HEK293 (cell line): ENCODE results near the gene TMEM250.
A peak's percentile ranks its signal among the peaks of the same experiment; 100 is the strongest.

Experiments used
- CTCF ChIA-PET: fragments of 350-600 bp; formaldehyde crosslinking; extraction: SDS; loops from one replicate; lab custom pipeline; 2021; ENCODE audit warnings: antibody characterized with exemption; lab: Yijun Ruan, JAX
- POLR2A ChIA-PET: fragments of 300-600 bp; formaldehyde crosslinking; extraction: SDS; loops from one replicate; lab custom pipeline; 2020; ENCODE audit warnings: antibody characterized with exemption, inconsistent platforms; lab: Yijun Ruan, JAX
- H3K27ac ChIP-seq: fragments of 200-500 bp; sonication (Bioruptor generic); 2 replicates; pipeline ENCODE4 v1.5.1; 2014; ENCODE audit warnings: low read depth, low read length, control low read depth, inconsistent platforms; ENCODE audit errors: extremely low read depth
- H3K36me3 ChIP-seq, 2 experiments: fragments of 200-500 bp in 1 of 2; sonication (Bioruptor generic) in 1 of 2; 1 replicate in 1 of 2; 2 replicates in 1 of 2; pipeline ENCODE4 v1.5.1; 2014 to 2017; ENCODE audit warnings: inconsistent platforms in 2 of 2, low read length in 2 of 2; ENCODE audit not compliant: control insufficient read depth in 2 of 2, insufficient read depth in 1 of 2
- H3K4me1 ChIP-seq: fragments of 200-500 bp; sonication (Bioruptor generic); 2 replicates; pipeline ENCODE4 v1.5.1; 2014; ENCODE audit warnings: mild to moderate bottlenecking, low read length, inconsistent platforms; ENCODE audit not compliant: control insufficient read depth, insufficient read depth
- H3K4me3 ChIP-seq: 2 replicates; pipeline ENCODE4 v1.5.1; 2011; ENCODE audit warnings: low read depth, mild to moderate bottlenecking, control low read depth, low read length, moderate library complexity
- H3K9me3 ChIP-seq: fragments of 200-500 bp; sonication (Bioruptor generic); 2 replicates; pipeline ENCODE4 v1.5.1; 2014; ENCODE audit warnings: low read depth, low read length, inconsistent platforms; ENCODE audit not compliant: control insufficient read depth, insufficient read depth
- MEIS1 ChIP-seq: sonication (generic); formaldehyde crosslinking; IDR thresholded peaks from 2 replicates; pipeline ENCODE4 v1.8.1; 2022; ENCODE audit warnings: missing genetic modification reagents, mild to moderate bottlenecking, borderline replicate concordance
- OSR2 ChIP-seq: fragments of 450-650 bp; formaldehyde crosslinking; IDR thresholded peaks from 2 replicates; pipeline ENCODE4 v1.5.1; 2016; ENCODE audit warnings: missing biosample characterization, missing genetic modification characterization
- SETDB1 ChIP-seq: IDR thresholded peaks from one replicate; pipeline ENCODE4 v1.6.1; 2017; ENCODE audit warnings: mild to moderate bottlenecking, low read length, moderate library complexity, mixed read lengths; ENCODE audit not compliant: insufficient read length
- ZBTB17 ChIP-seq: fragments of 450-650 bp; formaldehyde crosslinking; IDR thresholded peaks from 2 replicates; pipeline ENCODE4 v1.5.1; 2016; ENCODE audit warnings: missing biosample characterization, missing genetic modification characterization
- ZNF146 ChIP-seq: fragments of 450-650 bp; formaldehyde crosslinking; IDR thresholded peaks from 2 replicates; pipeline ENCODE4 v1.5.1; 2016; ENCODE audit warnings: missing biosample characterization, missing genetic modification characterization
- ZNF155 ChIP-seq: fragments of 450-650 bp; formaldehyde crosslinking; IDR thresholded peaks from 2 replicates; pipeline ENCODE4 v1.5.1; 2016; ENCODE audit warnings: missing biosample characterization, missing genetic modification characterization
- ZNF16 ChIP-seq: fragments of 450-650 bp; formaldehyde crosslinking; IDR thresholded peaks from 2 replicates; pipeline ENCODE4 v1.5.1; 2016; ENCODE audit warnings: low read depth, missing biosample characterization, missing genetic modification characterization
- ZNF211 ChIP-seq: fragments of 450-650 bp; formaldehyde crosslinking; IDR thresholded peaks from 2 replicates; pipeline ENCODE4 v1.5.1; 2016; ENCODE audit warnings: low read depth, missing biosample characterization, missing genetic modification characterization
- ZNF433 ChIP-seq: fragments of 450-650 bp; formaldehyde crosslinking; IDR thresholded peaks from 2 replicates; pipeline ENCODE4 v1.5.1; 2016; ENCODE audit warnings: missing biosample characterization, missing genetic modification characterization, low read depth
- ZNF585B ChIP-seq: fragments of 450-650 bp; formaldehyde crosslinking; IDR thresholded peaks from 2 replicates; pipeline ENCODE4 v1.5.1; 2016; ENCODE audit warnings: missing biosample characterization, missing genetic modification characterization
- ZNF600 ChIP-seq: fragments of 450-650 bp; formaldehyde crosslinking; IDR thresholded peaks from 2 replicates; pipeline ENCODE4 v1.5.1; 2016; ENCODE audit warnings: missing biosample characterization, missing genetic modification characterization
- ZNF776 ChIP-seq: fragments of 450-650 bp; formaldehyde crosslinking; IDR thresholded peaks from 2 replicates; pipeline ENCODE4 v1.5.0; 2017; ENCODE audit warnings: missing biosample characterization, missing genetic modification characterization, borderline replicate concordance
- ZXDB ChIP-seq: fragments of 450-650 bp; formaldehyde crosslinking; IDR thresholded peaks from 2 replicates; pipeline ENCODE4 v1.5.1; 2016; ENCODE audit warnings: missing biosample characterization, missing genetic modification characterization
- TF ChIP-seq, protein P1 (sequence below): fragments of 450-650 bp; formaldehyde crosslinking; IDR thresholded peaks from 2 replicates; pipeline ENCODE4 v1.5.1; 2016; ENCODE audit warnings: missing biosample characterization, missing genetic modification characterization
- TF ChIP-seq, protein P2 (sequence below): fragments of 450-650 bp; formaldehyde crosslinking; IDR thresholded peaks from 2 replicates; pipeline ENCODE4 v1.5.1; 2016; ENCODE audit warnings: missing biosample characterization, missing genetic modification characterization
- TF ChIP-seq, protein P3 (sequence below): sonication (generic); formaldehyde crosslinking; IDR thresholded peaks from 2 replicates; pipeline ENCODE4 v1.8.1; 2022; ENCODE audit warnings: mild to moderate bottlenecking, moderate library complexity, missing genetic modification reagents
- TF ChIP-seq, protein P4 (sequence below): fragments of 450-650 bp; formaldehyde crosslinking; IDR thresholded peaks from 2 replicates; pipeline ENCODE4 v1.5.1; 2016; ENCODE audit warnings: missing biosample characterization, missing genetic modification characterization

Gene TMEM250

DNA sequence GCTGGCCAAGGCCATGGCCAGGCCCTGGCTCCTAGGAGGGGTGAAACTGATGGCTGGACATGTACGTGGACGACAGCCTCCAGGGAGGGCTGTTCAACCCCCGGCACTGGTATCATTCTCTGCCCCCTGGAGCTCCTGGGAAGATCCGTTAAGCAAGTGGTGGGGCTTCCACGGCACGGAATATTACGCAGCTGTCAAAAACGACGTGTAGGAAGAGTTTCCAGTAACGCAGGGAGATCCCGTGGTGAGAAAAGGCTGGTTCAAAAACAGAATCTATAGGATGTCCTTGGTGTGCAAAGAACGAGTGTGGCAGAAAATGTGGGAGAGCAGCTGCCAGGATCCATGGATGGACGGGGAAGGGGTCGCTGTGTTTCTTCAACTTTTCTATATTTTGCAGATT, 36.3 kb upstream of the TMEM250 start:
- ChIA-PET POLR2A (no interaction called here), CTCF (interaction anchor here (1.1 kb wide), 1 partner anchor 14 kb away, joined by 4 read pairs; no protein-coding TSS in a partner anchor)
- no peaks in the 10 kb centered on the region for H3K4me1 ChIP-seq
- no peak overlapping the region for H3K27ac ChIP-seq
- H3K9me3 ChIP-seq: no peaks in the 10 kb centered on the region
- no peak overlapping the region for H3K4me3 ChIP-seq
- no peak for TF ChIP-seq ZNF211 (tag by site-specific recombination)
- TF ChIP-seq ZNF146 (tag by site-specific recombination): peak; percentile 97
- H3K36me3 ChIP-seq: no peaks in the 10 kb centered on the region

DNA sequence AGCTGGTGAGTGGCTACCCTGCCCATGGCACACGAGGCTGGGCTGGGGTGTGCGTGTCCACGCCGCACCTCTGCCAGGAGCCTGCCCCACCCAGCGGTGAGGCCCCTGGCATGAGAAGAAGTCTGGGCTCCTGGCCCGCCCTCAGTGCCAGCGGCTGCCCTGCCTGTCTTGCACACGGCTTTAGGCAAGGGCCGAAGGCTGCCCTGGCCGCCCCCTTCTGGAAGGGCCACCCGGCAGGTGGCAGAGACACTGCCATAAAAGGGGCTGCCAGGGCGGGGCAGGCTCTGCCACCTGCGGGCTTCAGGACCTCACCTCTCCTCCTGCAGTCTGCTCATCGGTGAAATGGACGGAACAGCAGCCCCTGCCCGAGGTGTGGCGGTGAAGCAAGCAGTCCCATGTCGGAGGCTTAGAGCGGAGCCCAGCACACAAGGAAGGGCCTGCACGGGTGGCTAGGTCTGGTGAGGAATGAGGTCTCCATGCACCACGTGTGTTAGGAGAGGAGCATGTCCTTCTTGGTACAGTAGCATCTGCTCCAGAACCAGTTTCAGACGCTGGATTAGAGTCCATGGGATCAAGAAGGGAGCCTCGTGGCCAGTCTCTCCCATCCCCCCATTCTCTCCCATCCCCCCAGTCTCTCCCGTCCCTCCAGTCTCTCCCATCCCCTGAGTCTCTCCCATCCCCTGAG, 34.8 kb upstream of the TMEM250 start:
- no peaks in the 10 kb centered on the region for H3K36me3 ChIP-seq
- POLR2A ChIA-PET: no interaction called here
- no peak overlapping the region for H3K4me3 ChIP-seq
- no peaks in the 10 kb centered on the region for H3K4me1 ChIP-seq
- H3K27ac ChIP-seq: no peak overlapping the region
- CTCF ChIA-PET: interaction anchor here (0.6 to 1.2 kb wide), 3 partner anchors 12 to 127 kb away, joined by 3 read pairs; no protein-coding TSS in a partner anchor
- H3K9me3 ChIP-seq: no peaks in the 10 kb centered on the region
- TF ChIP-seq SETDB1: no peak
- TF ChIP-seq ZNF600 (tag by site-specific recombination): peak; percentile 96

DNA sequence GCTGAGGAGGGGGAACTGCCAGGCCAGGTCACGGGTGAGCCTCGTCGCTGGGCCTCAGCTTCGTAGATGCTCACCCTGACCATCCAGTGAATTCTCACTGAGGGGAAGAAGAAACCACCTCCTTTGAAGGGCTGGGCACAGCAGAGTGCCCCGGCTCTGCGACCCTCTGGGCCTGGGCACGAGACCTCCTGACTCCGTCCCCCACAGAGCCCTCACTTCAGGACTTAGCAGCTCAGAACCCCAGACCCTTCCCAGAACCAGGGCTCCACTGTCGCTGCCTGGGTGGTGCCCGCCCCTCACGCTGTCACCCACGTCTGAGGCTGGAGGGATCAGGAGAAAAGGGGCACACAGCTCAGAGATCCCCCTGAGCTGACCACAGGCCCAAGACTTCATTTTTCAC, 34.3 kb upstream of the TMEM250 start:
- POLR2A ChIA-PET: no interaction called here
- TF ChIP-seq, protein P1, sequence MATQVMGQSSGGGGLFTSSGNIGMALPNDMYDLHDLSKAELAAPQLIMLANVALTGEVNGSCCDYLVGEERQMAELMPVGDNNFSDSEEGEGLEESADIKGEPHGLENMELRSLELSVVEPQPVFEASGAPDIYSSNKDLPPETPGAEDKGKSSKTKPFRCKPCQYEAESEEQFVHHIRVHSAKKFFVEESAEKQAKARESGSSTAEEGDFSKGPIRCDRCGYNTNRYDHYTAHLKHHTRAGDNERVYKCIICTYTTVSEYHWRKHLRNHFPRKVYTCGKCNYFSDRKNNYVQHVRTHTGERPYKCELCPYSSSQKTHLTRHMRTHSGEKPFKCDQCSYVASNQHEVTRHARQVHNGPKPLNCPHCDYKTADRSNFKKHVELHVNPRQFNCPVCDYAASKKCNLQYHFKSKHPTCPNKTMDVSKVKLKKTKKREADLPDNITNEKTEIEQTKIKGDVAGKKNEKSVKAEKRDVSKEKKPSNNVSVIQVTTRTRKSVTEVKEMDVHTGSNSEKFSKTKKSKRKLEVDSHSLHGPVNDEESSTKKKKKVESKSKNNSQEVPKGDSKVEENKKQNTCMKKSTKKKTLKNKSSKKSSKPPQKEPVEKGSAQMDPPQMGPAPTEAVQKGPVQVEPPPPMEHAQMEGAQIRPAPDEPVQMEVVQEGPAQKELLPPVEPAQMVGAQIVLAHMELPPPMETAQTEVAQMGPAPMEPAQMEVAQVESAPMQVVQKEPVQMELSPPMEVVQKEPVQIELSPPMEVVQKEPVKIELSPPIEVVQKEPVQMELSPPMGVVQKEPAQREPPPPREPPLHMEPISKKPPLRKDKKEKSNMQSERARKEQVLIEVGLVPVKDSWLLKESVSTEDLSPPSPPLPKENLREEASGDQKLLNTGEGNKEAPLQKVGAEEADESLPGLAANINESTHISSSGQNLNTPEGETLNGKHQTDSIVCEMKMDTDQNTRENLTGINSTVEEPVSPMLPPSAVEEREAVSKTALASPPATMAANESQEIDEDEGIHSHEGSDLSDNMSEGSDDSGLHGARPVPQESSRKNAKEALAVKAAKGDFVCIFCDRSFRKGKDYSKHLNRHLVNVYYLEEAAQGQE (tag by site-specific recombination): no peak
- TF ChIP-seq ZXDB (tag by site-specific recombination): no peak
- TF ChIP-seq ZNF585B (tag by site-specific recombination): no peak
- TF ChIP-seq ZNF16 (tag by site-specific recombination): no peak
- no peak for TF ChIP-seq ZNF776 (tag by site-specific recombination)
- no peak for TF ChIP-seq MEIS1 (CRISPR knock-in tag)
- TF ChIP-seq, all 188 proteins: peak for 0
- Histone ChIP-seq H3K4me3 (no peak overlapping the region), H3K4me1 (no peaks in the 10 kb centered on the region), H3K36me3 (no peaks in the 10 kb centered on the region), H3K9me3 (no peaks in the 10 kb centered on the region), H3K27ac (no peak overlapping the region)
- CTCF ChIA-PET: interaction anchor here (0.6 to 1.6 kb wide), 5 partner anchors 12 to 131 kb away, joined by 3 read pairs; no protein-coding TSS in a partner anchor

DNA sequence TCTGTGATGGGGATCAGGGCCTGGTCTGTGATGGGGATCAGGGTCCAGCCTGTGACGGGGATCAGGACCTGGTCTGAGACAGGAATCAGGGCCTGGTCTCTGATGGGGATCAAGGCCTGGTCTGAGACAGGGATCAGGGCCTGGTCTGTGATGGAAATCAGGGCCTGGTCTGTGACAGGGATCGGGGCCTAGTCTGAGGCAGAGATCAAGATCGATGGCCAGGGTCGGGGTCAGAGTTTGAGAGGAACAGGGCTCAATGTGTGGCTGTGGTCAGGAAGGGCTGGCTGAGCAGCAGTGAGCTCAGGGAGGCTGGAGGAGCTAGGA, 33.8 kb upstream of the TMEM250 start:
- Histone ChIP-seq H3K27ac (no peak overlapping the region), H3K36me3 (no peaks in the 10 kb centered on the region), H3K4me1 (no peaks in the 10 kb centered on the region), H3K9me3 (no peaks in the 10 kb centered on the region), H3K4me3 (no peak overlapping the region)
- POLR2A ChIA-PET: no interaction called here
- TF ChIP-seq, protein P2, sequence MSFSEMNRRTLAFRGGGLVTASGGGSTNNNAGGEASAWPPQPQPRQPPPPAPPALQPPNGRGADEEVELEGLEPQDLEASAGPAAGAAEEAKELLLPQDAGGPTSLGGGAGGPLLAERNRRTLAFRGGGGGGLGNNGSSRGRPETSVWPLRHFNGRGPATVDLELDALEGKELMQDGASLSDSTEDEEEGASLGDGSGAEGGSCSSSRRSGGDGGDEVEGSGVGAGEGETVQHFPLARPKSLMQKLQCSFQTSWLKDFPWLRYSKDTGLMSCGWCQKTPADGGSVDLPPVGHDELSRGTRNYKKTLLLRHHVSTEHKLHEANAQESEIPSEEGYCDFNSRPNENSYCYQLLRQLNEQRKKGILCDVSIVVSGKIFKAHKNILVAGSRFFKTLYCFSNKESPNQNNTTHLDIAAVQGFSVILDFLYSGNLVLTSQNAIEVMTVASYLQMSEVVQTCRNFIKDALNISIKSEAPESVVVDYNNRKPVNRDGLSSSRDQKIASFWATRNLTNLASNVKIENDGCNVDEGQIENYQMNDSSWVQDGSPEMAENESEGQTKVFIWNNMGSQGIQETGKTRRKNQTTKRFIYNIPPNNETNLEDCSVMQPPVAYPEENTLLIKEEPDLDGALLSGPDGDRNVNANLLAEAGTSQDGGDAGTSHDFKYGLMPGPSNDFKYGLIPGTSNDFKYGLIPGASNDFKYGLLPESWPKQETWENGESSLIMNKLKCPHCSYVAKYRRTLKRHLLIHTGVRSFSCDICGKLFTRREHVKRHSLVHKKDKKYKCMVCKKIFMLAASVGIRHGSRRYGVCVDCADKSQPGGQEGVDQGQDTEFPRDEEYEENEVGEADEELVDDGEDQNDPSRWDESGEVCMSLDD (tag by site-specific recombination): no peak
- TF ChIP-seq, protein P3, sequence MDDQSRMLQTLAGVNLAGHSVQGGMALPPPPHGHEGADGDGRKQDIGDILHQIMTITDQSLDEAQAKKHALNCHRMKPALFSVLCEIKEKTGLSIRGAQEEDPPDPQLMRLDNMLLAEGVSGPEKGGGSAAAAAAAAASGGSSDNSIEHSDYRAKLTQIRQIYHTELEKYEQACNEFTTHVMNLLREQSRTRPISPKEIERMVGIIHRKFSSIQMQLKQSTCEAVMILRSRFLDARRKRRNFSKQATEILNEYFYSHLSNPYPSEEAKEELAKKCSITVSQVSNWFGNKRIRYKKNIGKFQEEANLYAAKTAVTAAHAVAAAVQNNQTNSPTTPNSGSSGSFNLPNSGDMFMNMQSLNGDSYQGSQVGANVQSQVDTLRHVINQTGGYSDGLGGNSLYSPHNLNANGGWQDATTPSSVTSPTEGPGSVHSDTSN (CRISPR knock-in tag): no peak
- TF ChIP-seq ZNF433 (no peak), ZBTB17 (peak; percentile 50), ZNF155 (tag by site-specific recombination) (no peak), OSR2 (no peak)
- TF ChIP-seq, protein P4, sequence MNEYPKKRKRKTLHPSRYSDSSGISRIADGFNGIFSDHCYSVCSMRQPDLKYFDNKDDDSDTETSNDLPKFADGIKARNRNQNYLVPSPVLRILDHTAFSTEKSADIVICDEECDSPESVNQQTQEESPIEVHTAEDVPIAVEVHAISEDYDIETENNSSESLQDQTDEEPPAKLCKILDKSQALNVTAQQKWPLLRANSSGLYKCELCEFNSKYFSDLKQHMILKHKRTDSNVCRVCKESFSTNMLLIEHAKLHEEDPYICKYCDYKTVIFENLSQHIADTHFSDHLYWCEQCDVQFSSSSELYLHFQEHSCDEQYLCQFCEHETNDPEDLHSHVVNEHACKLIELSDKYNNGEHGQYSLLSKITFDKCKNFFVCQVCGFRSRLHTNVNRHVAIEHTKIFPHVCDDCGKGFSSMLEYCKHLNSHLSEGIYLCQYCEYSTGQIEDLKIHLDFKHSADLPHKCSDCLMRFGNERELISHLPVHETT (tag by site-specific recombination): no peak
- CTCF ChIA-PET: interaction anchor here (0.6 to 1.6 kb wide), 4 partner anchors 11 to 132 kb away, joined by 3 read pairs; no protein-coding TSS in a partner anchor
